Measurements from ENCODE around the gene SULF2.

SULF2 gene

DNA sequence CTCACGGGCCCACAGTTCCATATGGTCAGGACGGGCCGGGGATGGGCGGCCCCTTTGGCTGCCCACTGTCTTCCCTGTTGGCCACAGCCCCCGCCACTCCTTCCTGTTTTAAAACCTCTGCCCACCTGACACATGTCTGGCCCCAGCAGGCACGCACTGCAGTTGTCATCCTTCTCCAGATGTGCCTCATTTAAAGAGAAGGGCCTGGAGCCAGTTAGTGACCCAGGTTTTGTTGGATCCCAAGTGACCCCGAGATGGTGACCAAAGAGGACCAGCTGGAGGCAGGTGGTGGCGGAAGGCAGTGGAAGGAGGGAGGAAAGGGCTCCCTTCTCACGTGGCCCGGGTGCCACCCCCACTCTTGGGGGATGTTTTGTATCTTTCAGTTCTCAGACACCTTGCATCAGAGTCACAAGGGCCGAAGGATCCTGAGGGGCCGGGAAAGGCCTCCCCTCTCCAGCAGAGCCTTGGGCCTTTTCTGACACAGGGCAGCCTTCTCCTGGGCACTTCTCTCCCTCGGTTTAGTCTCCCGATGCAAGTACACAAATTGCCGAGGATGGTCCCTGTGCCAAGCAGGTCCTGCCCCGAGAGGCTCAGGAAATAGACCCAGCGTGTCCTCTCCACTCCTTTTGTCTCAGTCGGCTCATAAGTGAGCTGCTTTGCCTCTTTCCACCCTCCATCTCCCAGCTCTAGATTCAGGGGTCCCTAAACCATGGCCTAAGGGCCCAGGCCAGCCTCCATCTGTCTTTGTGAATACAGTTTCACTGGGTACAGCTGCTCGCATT, 117.6 kb downstream of the SULF2 start:
- no peak for DNase-seq

DNA sequence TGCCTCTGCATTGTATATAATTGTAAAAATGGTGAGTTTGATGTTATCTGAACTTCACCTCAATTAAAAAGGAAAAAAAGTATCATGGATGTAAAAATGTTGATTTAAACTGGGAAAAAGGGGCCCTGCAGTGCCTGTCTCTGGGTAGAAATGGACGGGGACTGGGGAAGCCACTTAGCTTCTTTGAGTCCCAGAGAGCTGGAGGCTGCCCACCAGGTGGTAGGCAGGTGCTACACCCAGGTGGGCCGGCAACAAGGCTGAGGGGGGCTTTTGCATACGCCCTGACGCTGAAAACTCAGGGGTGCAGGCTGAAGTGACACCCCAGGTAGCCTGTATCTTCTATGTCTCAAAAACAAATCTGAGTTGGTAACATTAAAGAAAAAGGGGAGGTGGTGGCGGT, 118.2 kb downstream of the SULF2 start:
- no peak for DNase-seq

DNA sequence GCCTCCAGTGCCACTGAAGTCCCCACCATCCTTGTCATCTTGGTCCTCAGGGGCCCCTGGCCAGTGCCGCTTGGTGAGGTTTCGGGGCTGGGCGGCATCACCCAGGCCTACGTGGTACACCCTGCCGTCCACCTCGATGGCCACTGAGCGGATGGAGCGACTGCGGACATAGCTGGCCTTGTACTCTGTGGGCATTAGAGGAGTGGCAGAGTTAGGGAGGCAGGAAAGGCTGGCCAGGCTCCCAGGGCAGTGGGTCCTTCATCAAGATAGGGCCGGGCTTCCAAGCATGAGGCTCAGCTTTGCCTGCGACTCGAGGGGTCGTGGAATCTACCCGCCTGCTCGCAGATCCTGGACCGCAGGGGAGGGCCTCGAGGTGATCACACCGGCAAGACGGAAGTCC, 119.0 kb downstream of the SULF2 start:
- DNase-seq, result no peak

DNA sequence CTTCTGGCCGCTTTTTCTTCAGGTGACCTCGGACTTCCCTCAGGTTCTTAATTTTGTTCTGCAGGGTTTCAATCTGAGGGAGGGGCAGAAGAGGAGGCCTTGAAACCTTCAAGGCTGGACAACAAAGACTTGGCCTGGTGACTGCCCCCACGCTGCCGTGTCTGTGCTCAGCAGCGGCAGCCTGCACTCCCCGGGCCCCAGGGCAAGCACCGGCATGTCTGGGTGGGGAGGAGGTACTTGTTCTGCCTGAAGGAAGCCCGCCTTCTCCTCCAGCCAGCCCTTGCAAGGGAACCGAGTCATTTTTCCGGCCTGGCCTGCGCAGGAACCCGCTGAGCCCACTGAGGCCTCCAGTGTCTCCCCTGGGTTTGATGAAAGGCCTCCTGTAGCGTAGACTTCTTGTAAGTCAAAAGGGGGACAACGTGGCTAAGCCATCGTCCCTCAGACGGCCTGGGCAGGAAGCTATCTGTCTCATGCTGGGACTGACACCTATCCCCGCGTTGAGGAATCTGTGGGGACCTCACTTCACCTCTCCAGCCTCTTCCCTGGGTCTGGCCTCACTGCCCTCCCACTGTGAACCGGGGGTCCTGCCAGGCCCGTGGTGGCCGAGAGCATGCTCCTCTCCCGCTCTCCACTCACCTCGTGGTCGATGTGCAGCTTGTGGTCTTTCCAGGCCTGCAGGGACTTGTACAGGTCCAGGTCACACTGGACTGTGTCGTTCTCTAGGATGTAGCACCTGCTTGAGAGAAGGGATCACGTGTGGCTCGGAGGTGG, 119.9 kb downstream of the SULF2 start:
- no peak for DNase-seq

DNA sequence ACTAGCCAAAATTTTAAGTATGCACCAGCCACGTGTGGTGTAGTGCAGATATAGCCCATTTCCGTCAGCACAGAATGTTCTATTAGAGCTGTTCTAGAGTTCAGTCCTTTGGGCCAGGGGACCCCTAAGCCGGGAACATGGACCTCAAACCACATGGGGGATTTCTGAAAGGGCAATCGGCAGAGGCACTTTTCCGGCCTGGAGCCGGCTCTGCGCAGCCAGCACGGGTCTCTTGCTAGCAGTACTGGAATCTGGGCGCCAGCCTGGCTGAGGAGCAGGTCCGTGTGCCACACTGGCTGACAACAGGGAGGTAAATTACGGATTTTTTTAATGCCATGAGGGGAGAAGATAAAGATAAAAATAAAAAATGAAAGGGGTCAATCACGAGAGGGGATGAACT, 120.5 kb downstream of the SULF2 start:
- DNase-seq, result no peak

- no peak for DNase-seq
Measured at GRCh38 chr20:47664068-47664437, 121.2 kb downstream of the SULF2 start.

GRCh38 chr20:47663354-47664067, 121.8 kb downstream of the SULF2 start:
- peak; percentile 76 for DNase-seq

DNA sequence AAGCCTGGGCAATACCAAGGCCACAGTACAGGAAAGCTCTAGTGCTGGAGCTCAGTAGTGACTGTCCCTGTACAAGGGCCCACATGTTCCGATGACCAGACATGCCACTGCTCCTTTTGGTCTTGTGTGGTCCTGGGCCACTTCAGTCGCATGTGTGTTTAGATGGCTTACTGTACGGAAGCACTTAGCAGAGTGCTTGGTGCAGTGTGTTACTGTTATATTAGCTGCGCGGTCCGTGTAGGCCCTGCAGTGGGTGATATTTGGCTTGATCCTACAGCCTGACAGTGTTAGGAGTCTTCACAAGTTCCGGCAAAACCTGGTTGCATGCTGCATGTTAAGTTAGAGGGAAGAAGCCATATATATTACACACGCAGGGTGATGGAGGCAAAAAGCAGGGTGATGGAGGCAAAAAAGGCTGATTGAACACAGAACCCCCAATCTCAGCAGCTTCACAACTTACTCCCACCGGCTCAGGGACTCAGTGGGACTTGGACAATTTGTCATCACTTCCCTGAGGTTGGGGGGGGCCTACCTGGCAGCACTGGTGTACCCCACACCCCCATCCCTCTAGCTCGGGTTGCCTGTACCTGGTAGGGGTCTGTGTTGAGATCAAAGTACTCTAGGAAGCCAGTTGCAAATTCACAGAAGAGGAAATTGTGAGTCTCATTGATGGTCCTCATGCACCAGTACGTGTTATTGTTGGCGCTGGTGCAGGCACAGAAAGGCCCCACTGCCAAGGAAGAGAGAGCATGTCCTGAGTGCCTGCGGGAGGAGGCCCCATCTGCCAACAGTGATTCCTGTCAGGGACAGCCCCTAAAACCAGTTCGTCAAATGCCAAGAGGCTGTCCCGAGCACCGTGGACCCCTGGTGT, 122.6 kb downstream of the SULF2 start:
- DNase-seq, result no peak

DNA sequence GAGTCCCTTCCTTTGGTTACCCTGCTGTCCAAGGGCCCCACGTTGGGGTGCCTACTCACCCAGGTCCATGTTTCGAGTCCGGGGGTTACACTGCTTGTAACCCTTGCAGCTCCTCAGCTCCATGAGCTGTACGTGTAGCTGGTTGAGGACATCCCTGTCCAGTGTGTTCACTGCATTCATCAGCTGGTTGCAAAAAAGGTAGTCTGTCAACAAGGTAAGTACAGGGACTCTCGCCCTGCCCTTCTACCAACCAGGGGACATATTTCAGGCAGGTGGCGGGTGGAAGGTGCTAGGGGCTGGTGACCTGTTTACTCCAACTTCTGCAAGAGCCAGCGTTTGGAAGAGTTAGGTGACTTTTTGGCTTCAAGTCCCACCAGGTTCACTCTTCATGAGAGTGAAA, 123.6 kb downstream of the SULF2 start:
- DNase-seq, result no peak

- DNase-seq, result no peak
Measured at GRCh38 chr20:47660983-47661700, 124.1 kb downstream of the SULF2 start.

DNA sequence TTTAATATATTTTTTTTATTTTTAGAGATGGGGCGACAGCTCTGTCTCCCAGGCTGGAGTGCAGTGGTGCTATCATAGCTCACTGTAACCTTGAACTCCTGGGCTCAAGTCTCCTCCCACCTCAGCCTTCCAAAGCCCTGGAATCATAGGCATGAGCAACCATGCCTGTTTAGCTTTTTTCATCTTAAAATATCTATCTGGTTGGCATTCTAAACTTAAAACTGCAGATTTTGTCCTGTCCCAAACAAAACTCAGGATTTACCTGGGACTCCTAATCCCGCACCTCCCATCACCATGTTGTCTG, 124.7 kb downstream of the SULF2 start:
- no peak for DNase-seq

DNA sequence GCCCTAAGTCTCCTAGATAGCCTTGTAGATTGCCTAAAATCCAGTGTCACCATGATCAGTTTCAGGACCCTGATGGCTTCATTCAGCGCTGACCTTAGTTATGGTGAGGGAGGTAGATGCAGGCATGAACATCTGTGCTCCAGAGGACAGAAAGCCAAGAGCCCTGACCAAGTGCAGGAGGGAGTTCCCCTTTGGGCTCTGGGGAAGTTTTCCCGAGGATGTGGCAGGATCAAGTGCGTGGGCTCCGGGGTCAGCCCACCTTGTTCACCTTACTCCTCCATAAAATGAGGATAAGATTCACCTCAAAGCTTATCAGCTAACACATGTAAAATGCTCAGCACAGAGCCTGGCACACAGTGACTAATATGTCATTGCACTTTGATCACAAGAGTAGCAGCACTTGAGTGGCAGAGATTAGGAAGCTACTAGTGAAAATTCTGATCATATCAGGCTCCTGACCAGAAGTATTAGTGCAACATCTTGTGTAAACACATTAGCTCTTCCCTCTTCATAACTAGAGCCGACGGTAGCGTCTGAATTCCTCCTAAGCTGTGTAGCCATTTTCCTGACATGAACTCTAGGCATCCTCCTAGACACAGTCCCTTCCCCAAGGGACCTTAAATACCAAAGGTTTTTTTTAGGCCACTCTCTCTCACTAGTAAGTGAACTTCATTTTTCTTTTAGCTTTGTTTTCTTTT, 125.2 kb downstream of the SULF2 start:
- DNase-seq, result no peak

DNA sequence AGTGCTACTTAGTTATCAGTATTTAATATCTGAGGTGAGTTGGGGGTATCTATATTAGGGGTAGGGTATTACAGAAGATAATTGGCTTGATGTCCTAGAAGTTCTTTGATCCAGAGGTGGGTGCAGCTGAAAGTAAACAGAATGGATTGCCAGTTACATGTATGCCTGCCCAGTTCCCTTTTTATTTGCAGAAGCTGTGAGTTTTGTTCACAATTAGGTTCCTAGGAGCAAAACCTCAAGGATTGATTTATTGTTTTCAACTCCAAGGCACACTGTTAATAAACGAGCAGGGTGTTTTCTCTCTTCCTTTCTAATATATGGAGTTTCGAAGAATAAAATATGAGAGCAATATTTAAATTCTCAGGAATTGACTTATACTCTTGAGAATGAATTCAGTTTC, 129.0 kb downstream of the SULF2 start:
- no peak for DNase-seq

GRCh38 chr20:47655635-47656034, 129.6 kb downstream of the SULF2 start:
- DNase-seq, result no peak

- no peak for DNase-seq
Measured at GRCh38 chr20:47654370-47654769, 130.9 kb downstream of the SULF2 start.

- DNase-seq, result no peak
Measured at GRCh38 chr20:47653869-47654268, 131.4 kb downstream of the SULF2 start.

DNA sequence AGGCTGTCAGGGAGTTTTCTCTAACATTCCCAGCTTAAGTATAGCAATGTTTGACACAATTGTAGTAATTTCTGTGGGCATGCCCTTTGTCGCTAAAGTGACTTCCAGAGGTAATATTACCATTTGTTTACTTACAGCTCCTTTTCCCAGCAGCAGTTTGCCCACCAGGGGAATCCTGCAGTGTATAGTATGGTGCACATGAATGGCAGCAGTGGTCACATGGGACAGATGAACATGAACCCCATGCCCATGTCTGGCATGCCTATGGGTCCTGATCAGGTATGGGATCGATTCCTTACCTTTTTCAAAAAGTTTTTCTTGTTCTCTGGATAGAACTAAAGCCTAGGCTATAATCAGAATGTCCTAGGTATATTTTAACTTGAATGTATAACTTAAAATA, 132.5 kb downstream of the SULF2 start:
- DNase-seq, result no peak

- no peak for DNase-seq
Measured at GRCh38 chr20:47652301-47652700, 133.0 kb downstream of the SULF2 start.

DNA sequence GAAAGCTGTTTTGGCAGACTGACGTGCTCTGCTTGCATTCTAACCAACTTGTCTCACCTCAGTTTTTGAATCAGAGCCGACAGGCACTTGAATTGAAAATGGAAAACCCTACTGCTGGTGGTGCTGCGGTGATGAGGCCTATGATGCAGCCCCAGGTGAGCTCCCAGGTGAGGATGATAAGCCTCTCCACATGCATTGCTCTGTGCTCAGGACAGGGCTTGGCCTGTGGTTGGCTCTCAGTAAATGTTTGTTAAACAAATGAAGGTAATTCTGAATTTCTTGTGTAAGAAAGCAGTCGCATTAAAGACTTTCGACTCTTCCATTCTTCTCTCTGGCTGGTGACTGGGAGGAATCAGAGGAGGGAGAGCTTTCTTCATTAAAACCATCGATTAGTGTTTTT, 136.3 kb downstream of the SULF2 start:
- DNase-seq, result no peak

DNA sequence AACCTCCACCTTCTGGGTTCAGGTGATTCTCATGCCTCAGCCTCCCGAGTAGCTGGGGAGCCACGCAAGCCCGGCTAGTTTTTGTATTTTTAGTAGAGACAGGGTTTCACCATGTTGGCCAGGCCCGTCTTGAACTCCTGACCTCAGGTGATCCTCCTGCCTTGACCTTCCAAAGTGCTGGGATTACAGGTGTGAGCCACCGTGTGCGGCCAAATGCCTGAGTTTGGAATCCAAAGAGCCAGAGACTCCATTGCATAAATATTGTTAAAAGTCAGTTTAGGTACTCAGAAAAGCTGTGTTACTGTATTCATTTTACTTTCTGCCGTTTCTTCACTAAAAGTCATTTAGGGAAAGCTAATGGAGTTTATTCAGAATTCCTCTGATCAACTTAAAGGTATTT, 137.3 kb downstream of the SULF2 start:
- no peak for DNase-seq

- no peak for DNase-seq
Measured at GRCh38 chr20:47645632-47646031, 139.6 kb downstream of the SULF2 start.

- DNase-seq, result no peak
Measured at GRCh38 chr20:47642624-47643023, 142.7 kb downstream of the SULF2 start.
